Fibroblast of the aortic adventitia (primary cell): ENCODE measurements around the gene MSX1. TPM values are rescaled to one million over a fixed set of nuclear protein-coding genes. Genes with fewer than 3 reads are reported as not detected.
A peak's percentile ranks its signal among the peaks of the same experiment; 100 is the strongest.

ENCODE experiments used
- DNase-seq: peaks from one replicate; pipeline ENCODE4 v3.0.0-alpha.2; 2010; ENCODE audit warnings: low read depth
- H3K4me3 ChIP-seq: 2 replicates; pipeline ENCODE4 v1.5.1; 2011; ENCODE audit warnings: low read depth, mild to moderate bottlenecking, control low read depth, low read length, moderate library complexity
- CTCF ChIP-seq: IDR thresholded peaks from 2 replicates; pipeline ENCODE4 v1.5.1; 2011; ENCODE audit warnings: mild to moderate bottlenecking, low read length, control low read depth, inconsistent platforms; ENCODE audit not compliant: insufficient read depth
- total RNA-seq: library from RNA; depleted of rRNA; stranded (reverse); fragments of >200 nt; gene quantifications from 2 replicates; pipeline ENCODE4 v1.2.3, GENCODE V29; 2012; ENCODE audit warnings: low replicate concordance

MSX1 gene
- total RNA-seq, 1 donor, result 17.6 TPM

GRCh38 chr4:4861390-4862018, 2.0 kb downstream of the MSX1 start:
- DNase-seq, result no peak
- no peak for TF ChIP-seq CTCF
- peak overlapping the region; percentile 94 for H3K4me3 ChIP-seq

GRCh38 chr4:4862071-4862551, 2.6 kb downstream of the MSX1 start:
- H3K4me3 ChIP-seq, result peak overlapping the region; percentile 25
- no peak for DNase-seq
- no peak for TF ChIP-seq CTCF

- no peak for TF ChIP-seq CTCF
- no peak overlapping the region for H3K4me3 ChIP-seq
- no peak for DNase-seq
These were observed 3.4 kb downstream of the MSX1 start for GRCh38 chr4:4862665-4863482.

DNA sequence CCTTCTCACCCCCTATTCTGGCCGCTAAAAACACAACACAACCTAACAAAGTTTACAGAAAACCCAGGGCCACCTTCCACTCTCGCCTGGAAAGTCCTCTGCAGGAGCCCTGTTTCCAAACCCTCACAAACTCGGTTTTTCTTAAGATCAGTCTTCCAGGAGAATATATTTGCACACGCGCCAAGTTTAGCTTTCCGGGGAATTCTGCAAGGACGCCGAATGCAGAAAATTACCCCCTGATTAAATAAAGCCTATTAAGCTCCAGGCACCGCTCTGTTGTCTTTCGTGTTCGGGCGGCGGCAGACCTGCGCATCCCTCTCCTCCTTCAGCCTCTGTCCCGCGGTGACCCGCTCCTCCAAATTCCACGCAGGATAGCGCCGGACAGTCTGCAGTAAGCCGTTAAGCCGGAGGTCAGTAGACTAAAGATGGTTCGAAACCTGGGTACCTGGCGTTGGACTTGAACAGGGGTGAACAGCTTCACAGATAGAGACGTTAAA, 5.0 kb downstream of the MSX1 start:
- no peak overlapping the region for H3K4me3 ChIP-seq
- DNase-seq, result no peak
- TF ChIP-seq CTCF, result no peak

- no peak for DNase-seq
- no peak for TF ChIP-seq CTCF
- H3K4me3 ChIP-seq, result no peak overlapping the region
These were observed 5.7 kb downstream of the MSX1 start for GRCh38 chr4:4864940-4865704.

GRCh38 chr4:4865705-4866123, 6.2 kb downstream of the MSX1 start:
- DNase-seq, result no peak
- peak overlapping the region; percentile 53 for H3K4me3 ChIP-seq
- TF ChIP-seq CTCF, result no peak
